ENCODE data around the gene SPIRE1. TPM values are rescaled to one million over a fixed set of nuclear protein-coding genes. Genes with fewer than 3 reads are reported as not detected.

SPIRE1 gene
- polyA plus RNA-seq, 6 donors from 2014 or later: not detected

DNA sequence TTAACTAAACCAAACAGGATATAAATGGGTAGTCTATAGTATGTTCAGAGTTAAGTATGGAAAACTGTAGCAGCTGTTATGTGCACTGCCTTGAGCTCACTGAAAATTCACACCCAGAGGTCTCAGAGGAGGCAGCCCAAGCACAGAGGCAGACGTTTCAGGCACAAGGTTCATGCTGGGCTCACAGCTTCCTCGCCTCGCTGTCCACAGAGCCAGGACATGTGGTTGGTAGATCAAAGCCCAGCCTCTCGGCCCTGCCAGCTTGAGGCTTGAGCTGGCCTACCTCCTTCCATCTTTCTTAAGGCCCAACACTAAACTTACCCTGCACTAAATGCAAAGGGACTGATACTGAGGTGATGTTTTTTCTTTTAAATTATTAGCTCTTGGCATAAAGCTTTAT, 206.5 kb downstream of the SPIRE1 start:
- peaks cover 0 to 1% (median 0%) of the 10 kb centered on the region in 7 donors for H3K9me3 Mint-ChIP-seq
- ATAC-seq (ENCODE audit: low read depth in 2 of 2): no peak

GRCh38 chr18:12449051-12449785, 208.7 kb downstream of the SPIRE1 start:
- no peak overlapping the region for H3K4me3 Mint-ChIP-seq
- no peaks in the 10 kb centered on the region for H3K27me3 Mint-ChIP-seq

More for the DNA sequence above, 206.5 kb downstream of the SPIRE1 start:
- Mint-ChIP-seq H3K36me3 (no peaks in the 10 kb centered on the region), H3K27ac (no peak overlapping the region), H3K27me3 (no peaks in the 10 kb centered on the region), H3K4me1 (no peaks in the 10 kb centered on the region), H3K4me3 (no peak overlapping the region)
- no peak for DNase-seq

GRCh38 chr18:12445554-12445953, 212.4 kb downstream of the SPIRE1 start:
- no peak for ATAC-seq (ENCODE audit: low read depth in 2 of 2)
- no peak overlapping the region for H3K27ac Mint-ChIP-seq
- H3K9me3 Mint-ChIP-seq: peaks cover 0 to 13% (median 0%) of the 10 kb centered on the region in 7 donors
- DNase-seq: no peak
- H3K4me1 Mint-ChIP-seq: no peaks in the 10 kb centered on the region
- no peaks in the 10 kb centered on the region for H3K36me3 Mint-ChIP-seq
- no peaks in the 10 kb centered on the region for H3K27me3 Mint-ChIP-seq
- H3K4me3 Mint-ChIP-seq: no peak overlapping the region

More at GRCh38 chr18:12449051-12449785, 208.7 kb downstream of the SPIRE1 start:
- Mint-ChIP-seq H3K4me1 (no peaks in the 10 kb centered on the region), H3K36me3 (no peaks in the 10 kb centered on the region), H3K9me3 (peaks cover 0 to 2% (median 0%) of the 10 kb centered on the region in 7 donors), H3K27ac (peak overlapping the region in 1 of 6 donors; percentile 85)
- DNase-seq (no peak), ATAC-seq (ENCODE audit: low read depth in 2 of 2) (no peak)

DNA sequence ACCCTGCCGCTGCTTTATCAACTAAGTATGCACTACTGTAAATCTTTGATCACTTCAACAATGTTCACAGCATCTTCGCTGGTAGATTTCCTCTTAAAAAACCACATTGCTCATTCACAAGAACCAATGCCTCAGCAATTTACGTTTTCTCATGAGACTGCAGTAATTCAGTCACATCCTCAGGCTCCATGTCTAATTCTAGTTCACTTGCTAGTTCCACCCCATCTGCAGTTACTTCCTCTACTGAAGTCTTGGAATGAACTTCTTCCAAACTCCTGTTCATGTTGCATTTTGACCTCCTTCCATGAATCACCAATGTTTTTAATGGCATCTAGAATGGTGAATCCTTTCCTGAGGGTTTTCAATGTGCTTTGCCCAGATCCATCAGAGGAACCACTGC, 214.4 kb downstream of the SPIRE1 start:
- Mint-ChIP-seq H3K4me1 (no peaks in the 10 kb centered on the region), H3K36me3 (no peaks in the 10 kb centered on the region), H3K9me3 (peaks cover 0 to 13% (median 0%) of the 10 kb centered on the region in 7 donors), H3K27me3 (no peaks in the 10 kb centered on the region), H3K4me3 (no peak overlapping the region), H3K27ac (no peak overlapping the region)
- ATAC-seq (ENCODE audit: low read depth in 2 of 2): no peak
- no peak for DNase-seq

- DNase-seq (no peak), ATAC-seq (ENCODE audit: low read depth in 2 of 2) (no peak)
- H3K36me3 Mint-ChIP-seq: no peaks in the 10 kb centered on the region
- H3K9me3 Mint-ChIP-seq: peaks cover 0 to 13% (median 0%) of the 10 kb centered on the region in 7 donors
- H3K4me3 Mint-ChIP-seq: no peak overlapping the region
- H3K27ac Mint-ChIP-seq: no peak overlapping the region
- no peaks in the 10 kb centered on the region for H3K4me1 Mint-ChIP-seq
- H3K27me3 Mint-ChIP-seq: no peaks in the 10 kb centered on the region
Observed at GRCh38 chr18:12442946-12443345, 215.0 kb downstream of the SPIRE1 start.

- Mint-ChIP-seq H3K27ac (no peak overlapping the region), H3K4me1 (no peaks in the 10 kb centered on the region)
- ATAC-seq (ENCODE audit: low read depth in 2 of 2): no peak
Observed at GRCh38 chr18:12441475-12442034, 216.4 kb downstream of the SPIRE1 start.

DNA sequence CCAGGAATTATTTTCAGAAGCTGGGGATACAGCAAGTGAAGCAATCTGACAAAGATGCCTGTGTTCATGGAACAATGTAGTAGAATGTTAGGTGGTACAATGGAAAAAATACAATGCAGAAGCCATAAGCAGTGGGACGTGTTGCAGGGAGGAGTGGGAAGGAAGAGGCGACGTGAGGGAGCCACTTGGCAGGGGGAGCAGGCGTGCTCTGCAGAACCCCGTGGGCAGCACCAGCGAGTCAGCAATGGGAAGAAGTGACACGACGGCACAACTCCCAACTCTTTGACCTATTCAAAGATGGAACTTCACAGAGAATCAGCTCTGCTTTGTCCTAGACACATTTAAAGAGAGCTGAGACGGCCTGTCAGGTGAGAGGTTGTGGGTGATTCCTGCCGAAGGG, 219.7 kb downstream of the SPIRE1 start:
- Mint-ChIP-seq H3K27me3 (no peaks in the 10 kb centered on the region), H3K4me3 (peak overlapping the region in 1 of 8 donors; percentile 53), H3K9me3 (peaks cover 0 to 4% (median 3%) of the 10 kb centered on the region in 7 donors), H3K4me1 (no peaks in the 10 kb centered on the region), H3K27ac (no peak overlapping the region), H3K36me3 (no peaks in the 10 kb centered on the region)
- DNase-seq (no peak), ATAC-seq (ENCODE audit: low read depth in 2 of 2) (no peak)

More at GRCh38 chr18:12441475-12442034, 216.4 kb downstream of the SPIRE1 start:
- H3K4me3 Mint-ChIP-seq: no peak overlapping the region
- peaks cover 0 to 13% (median 0%) of the 10 kb centered on the region in 7 donors for H3K9me3 Mint-ChIP-seq
- no peaks in the 10 kb centered on the region for H3K27me3 Mint-ChIP-seq
- no peak for DNase-seq
- H3K36me3 Mint-ChIP-seq: no peaks in the 10 kb centered on the region

GRCh38 chr18:12435867-12436266, 222.0 kb downstream of the SPIRE1 start:
- H3K4me3 Mint-ChIP-seq: no peak overlapping the region
- H3K4me1 Mint-ChIP-seq: no peaks in the 10 kb centered on the region
- H3K27me3 Mint-ChIP-seq: no peaks in the 10 kb centered on the region
- ATAC-seq (ENCODE audit: low read depth in 2 of 2) (no peak), DNase-seq (no peak)
- H3K9me3 Mint-ChIP-seq: peaks cover 0 to 4% (median 2%) of the 10 kb centered on the region in 7 donors
- H3K36me3 Mint-ChIP-seq: no peaks in the 10 kb centered on the region
- H3K27ac Mint-ChIP-seq: no peak overlapping the region

DNA sequence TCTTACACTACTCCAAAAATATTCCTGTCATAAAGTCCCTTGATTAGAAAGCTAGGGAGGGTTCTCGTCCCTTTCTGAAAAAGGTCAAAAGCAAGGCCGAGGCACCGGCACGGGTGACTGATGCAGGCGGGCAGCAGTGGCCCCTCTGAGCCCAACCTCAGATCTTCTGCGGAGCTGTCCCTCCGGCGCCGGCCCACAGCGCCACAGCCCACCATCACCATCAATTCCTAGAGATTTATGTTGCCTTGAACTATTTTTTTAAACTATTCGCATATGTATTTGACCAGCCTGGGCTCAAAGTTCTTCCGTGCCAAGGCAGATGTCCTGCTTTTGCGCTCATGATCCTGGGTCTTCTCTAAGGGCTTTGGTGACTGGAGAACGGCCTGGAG, 223.4 kb downstream of the SPIRE1 start:
- Mint-ChIP-seq H3K27ac (no peak overlapping the region), H3K4me3 (no peak overlapping the region), H3K9me3 (peaks cover 0 to 4% (median 2%) of the 10 kb centered on the region in 7 donors), H3K27me3 (no peaks in the 10 kb centered on the region), H3K4me1 (no peaks in the 10 kb centered on the region), H3K36me3 (no peaks in the 10 kb centered on the region)
- ATAC-seq (ENCODE audit: low read depth in 2 of 2) (no peak), DNase-seq (no peak)

GRCh38 chr18:12433829-12434540, 223.9 kb downstream of the SPIRE1 start:
- Mint-ChIP-seq H3K27ac (peak overlapping the region in 1 of 6 donors; percentile 74), H3K36me3 (no peaks in the 10 kb centered on the region), H3K4me1 (no peaks in the 10 kb centered on the region), H3K4me3 (no peak overlapping the region), H3K27me3 (no peaks in the 10 kb centered on the region), H3K9me3 (peaks cover 0 to 4% (median 2%) of the 10 kb centered on the region in 7 donors)
- ATAC-seq (ENCODE audit: low read depth in 2 of 2) (no peak), DNase-seq (no peak)

DNA sequence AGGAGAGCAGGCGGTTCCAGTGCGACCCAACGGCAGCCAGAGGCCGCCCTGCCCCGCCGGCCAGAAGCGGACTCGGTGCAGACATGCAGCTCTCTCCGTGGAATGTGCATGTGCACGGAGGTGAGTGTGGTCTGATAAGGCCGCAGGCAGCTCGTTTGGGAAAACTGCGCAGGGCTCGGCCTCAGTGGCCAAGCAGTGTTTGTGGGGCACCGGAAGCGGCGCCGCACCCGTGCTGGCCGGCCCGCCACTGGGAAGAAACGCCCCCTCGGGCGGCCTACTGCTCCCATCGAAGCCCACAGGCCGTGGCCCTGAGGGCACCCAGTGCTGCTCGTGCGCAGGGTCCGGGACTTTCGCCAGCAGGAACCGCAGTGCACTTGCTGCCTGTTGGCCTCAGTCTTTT, 225.0 kb downstream of the SPIRE1 start:
- ATAC-seq (ENCODE audit: low read depth in 2 of 2): no peak
- no peak overlapping the region for H3K27ac Mint-ChIP-seq
- no peaks in the 10 kb centered on the region for H3K36me3 Mint-ChIP-seq
- H3K4me1 Mint-ChIP-seq: no peaks in the 10 kb centered on the region
- H3K9me3 Mint-ChIP-seq: peaks cover 0 to 4% (median 2%) of the 10 kb centered on the region in 7 donors
- H3K4me3 Mint-ChIP-seq: no peak overlapping the region
- no peak for DNase-seq
- no peaks in the 10 kb centered on the region for H3K27me3 Mint-ChIP-seq

- H3K4me3 Mint-ChIP-seq: no peak overlapping the region
- H3K36me3 Mint-ChIP-seq: no peaks in the 10 kb centered on the region
- no peaks in the 10 kb centered on the region for H3K4me1 Mint-ChIP-seq
- H3K9me3 Mint-ChIP-seq: peaks cover 0 to 4% (median 2%) of the 10 kb centered on the region in 7 donors
- no peak overlapping the region for H3K27ac Mint-ChIP-seq
- DNase-seq (no peak), ATAC-seq (ENCODE audit: low read depth in 2 of 2) (no peak)
- no peaks in the 10 kb centered on the region for H3K27me3 Mint-ChIP-seq
Observed at GRCh38 chr18:12432196-12432595, 225.7 kb downstream of the SPIRE1 start.

DNA sequence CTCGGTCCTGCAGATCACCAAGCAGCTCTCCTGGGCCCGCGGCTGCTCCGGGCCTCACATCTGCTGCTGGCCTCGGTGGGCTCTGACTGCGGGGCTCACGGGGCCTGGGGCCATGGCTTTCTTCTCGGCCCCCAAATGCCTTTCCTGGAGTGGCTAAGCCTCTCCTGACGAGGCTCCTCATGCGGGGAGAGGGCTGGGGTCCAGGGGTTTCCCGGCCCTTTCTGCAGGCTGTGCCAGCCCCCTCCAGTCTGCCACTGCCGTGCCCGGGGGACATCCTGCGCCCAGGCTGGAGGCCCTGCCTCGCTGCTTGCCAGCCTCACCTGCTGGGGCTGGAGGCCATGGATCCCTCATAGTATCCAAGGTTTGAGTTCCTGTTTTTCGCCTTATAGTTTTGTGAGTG, 226.3 kb downstream of the SPIRE1 start:
- Mint-ChIP-seq H3K9me3 (peaks cover 0 to 4% (median 2%) of the 10 kb centered on the region in 7 donors), H3K36me3 (no peaks in the 10 kb centered on the region), H3K27ac (no peak overlapping the region), H3K4me1 (no peaks in the 10 kb centered on the region), H3K4me3 (no peak overlapping the region), H3K27me3 (no peaks in the 10 kb centered on the region)
- no peak for ATAC-seq (ENCODE audit: low read depth in 2 of 2)
- no peak for DNase-seq

Data from naive B cell (primary cell).